TTC549 (cell line): ENCODE measurements around the gene CIBAR2.

Experiments used
- FAIRE-seq: peaks from 2 replicates; lab custom pipeline; 2012; peaks lifted over from hg19 to GRCh38; lab: Jason Lieb, UNC

CIBAR2 gene

DNA sequence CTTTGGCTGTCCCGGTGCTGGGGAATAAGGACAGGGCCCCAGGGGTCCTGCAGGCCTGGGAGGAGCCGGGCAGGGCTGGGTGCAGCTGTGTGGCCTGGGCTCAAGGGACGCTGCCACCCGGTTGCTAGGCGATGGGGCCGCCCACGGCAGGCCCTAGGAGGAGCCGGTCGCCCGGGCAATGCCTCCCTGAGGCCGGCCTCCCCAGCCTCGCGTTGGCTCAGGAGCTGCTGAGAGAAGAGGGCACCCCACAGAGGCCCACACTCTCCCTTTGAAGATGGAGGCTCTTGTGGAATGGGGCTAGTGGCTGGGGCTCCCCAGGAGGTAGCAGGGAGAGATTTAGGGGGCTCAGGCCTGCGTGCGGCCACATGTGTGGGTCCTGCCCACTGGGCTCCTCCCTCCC, at the start of gene CIBAR2:
Gene CIBAR2 (minus strand): TSS at position 109 of the 400 bp plus-strand sequence. CDS start 120 bp downstream, outside the sequence.
- FAIRE-seq = no peak

- FAIRE-seq = no peak
Observed at GRCh38 chr16:85159179-85159980, 47.1 kb upstream of the CIBAR2 start.

GRCh38 chr16:85158743-85159178, 46.5 kb upstream of the CIBAR2 start:
- FAIRE-seq = no peak

GRCh38 chr16:85157813-85158742, 45.8 kb upstream of the CIBAR2 start:
- no peak for FAIRE-seq

- FAIRE-seq = no peak
Observed at GRCh38 chr16:85157372-85157771, 45.1 kb upstream of the CIBAR2 start.

DNA sequence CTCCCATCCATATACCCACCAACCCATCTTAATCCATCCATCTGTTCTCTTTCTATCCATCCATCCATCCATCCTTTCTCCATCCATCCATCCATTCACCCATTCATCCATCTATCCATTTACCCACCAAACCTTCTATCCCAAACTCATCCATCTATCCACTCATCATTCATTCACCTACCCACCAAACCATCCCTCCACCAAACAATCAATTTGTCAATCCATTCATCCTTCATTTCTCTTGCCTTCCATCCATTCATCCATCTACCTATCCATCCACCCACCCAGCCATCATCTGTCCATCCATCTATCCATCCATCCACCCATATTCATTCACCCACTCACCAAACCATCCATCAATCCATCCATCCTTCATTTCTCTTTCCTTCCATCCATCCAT, 44.6 kb upstream of the CIBAR2 start:
- FAIRE-seq = no peak

GRCh38 chr16:85156440-85156839, 44.2 kb upstream of the CIBAR2 start:
- FAIRE-seq = no peak

DNA sequence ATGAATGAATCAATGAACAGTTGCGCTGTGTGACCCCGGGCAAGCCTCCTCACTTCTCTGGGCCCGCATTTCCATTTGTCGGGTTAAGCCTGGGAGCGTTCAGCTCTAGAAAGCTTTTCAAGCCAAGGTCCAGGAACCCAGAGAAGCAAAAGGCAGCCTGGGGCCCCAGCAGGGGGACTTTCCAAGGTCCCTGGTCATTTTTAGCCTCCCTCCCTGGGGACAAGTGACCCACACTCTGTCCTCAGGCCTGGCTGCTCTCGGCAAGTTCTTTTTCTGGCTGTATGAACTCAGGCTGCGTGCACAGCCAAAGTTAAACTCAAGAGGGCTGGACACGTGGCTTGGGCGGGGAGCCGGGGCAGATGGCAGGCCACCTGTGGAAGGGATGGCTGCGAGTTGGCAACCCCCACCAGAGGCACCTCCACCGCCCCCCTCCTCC, 41.4 kb upstream of the CIBAR2 start:
- no peak for FAIRE-seq

GRCh38 chr16:85153046-85153445, 40.8 kb upstream of the CIBAR2 start:
- no peak for FAIRE-seq

GRCh38 chr16:85152414-85153030, 40.2 kb upstream of the CIBAR2 start:
- no peak for FAIRE-seq

GRCh38 chr16:85151603-85152413, 39.5 kb upstream of the CIBAR2 start:
- no peak for FAIRE-seq

- FAIRE-seq = no peak
Observed at GRCh38 chr16:85151079-85151602, 38.9 kb upstream of the CIBAR2 start.

GRCh38 chr16:85150331-85150940, 38.2 kb upstream of the CIBAR2 start:
- no peak for FAIRE-seq

DNA sequence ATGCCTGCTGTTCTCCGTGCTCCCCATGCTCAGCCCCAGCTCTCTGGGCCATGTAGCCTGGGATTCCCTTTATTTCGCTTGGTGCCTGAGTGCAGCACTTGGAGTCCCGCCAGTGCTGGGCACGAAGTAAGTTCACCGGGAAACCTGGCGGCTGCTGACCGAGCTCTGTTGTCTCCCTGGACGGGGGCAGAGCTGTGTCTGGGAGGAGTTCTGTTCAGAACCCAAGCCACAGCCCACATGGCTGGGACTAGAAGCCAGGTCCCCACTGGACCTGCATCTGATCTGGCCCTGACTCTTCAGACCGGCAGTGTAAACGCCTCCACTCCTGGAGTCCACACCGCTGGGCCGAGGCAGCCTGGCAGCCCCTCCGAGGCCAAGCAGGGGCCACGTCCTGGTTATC, 37.5 kb upstream of the CIBAR2 start:
- no peak for FAIRE-seq

DNA sequence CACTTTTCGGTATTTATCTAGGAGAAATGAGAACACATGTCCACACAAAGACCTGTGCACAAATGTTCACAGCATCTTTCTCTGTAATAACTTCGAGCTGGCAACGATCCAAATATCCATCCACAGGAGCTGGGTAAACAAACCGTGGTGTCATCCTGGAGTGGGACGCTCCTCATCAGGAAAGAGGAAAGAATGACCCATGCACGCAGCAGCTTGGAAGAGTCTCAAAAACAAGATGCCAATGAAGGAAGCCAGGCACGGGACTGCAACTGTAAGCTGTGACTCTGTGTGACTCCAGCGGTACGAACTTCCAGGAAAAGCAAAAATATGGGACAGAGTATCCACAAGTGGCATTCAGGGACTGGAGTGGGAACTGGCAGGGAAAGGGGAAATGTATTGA, 36.7 kb upstream of the CIBAR2 start:
- no peak for FAIRE-seq

DNA sequence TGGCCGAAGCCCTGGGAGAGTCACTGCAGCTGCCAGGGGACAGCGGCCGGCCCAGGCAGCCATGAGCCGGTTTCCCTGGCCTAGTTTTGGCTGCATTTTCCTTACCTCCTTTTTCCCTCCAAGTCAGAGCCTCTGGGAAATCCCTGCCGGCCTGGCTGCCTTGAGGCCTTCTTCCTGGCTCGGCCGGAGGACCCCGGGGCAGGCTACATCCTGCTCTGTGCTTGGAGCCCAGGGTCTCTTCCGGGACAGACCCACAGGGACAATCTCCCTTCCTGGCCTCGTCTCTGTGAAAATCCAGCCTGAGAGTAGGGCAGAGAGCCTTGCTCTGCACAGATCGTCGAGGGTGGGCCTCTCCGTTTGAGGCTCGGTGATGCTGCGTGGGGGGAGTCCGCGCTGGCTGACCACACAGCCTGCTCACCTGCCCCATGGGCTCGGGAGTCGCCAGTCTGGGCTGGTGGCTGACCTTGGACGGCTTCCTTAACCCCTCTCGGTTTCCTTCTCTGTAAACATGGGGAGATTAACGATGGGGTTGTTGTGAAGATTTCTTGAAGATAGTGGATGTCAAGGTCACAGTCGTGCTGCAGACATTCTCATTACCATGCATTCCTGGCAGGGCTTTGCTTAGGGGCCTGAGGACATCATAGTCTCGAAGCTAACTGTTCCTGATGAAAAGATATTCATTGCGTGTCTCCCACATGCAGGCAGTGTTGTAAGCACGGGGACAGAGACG, 34.8 kb upstream of the CIBAR2 start:
- FAIRE-seq = no peak

DNA sequence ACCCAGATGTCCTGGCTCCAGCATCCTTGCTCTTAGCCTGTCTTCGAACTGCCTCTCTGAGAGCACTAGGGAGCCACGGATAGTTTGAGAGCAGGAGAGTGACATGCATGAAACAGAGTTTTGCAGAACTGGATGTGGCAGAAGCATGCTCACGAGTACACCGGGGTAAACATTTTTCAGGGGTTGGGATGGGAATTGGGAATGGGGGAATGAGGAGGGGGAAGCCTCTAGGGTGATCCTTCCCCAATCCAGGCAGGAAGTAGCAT, 34.2 kb upstream of the CIBAR2 start:
- no peak for FAIRE-seq

DNA sequence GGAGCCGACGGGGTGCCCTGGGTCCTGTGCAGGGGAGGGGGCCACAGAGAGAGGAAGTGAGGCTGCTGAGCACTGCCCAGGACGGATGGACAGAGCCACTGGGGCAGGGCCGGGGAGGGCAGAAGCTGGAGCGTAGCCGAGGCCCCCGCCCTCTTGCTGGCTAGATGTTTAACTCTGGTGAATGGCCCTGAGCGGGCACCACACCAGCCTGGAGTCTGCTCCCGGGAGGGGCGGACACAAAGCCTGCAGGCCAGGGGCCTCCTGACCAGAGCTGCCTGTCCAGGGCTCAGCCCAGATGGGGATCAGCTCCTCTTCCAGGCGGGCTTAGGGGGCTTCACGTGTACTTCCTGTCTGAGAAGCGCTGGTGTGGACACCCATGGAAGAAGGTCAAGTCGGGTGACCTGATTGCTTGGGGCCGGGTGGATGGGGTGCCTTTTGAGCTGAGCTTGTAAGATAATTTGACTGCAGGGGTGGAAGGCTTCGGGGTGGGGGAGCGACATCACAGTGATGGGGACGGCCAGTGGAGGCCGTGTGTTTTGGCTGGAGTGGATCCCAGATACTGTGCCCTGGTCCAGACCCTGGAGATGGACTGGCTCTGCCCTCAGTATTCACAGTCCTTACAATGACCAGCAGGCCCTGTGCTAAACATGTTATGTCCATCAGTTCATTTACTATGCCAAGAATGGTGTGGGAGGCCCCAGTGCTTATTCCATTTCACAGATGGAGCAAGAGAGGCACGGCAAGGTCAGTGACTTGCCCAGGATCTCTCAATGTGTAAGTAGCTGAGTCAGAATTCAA, 33.7 kb upstream of the CIBAR2 start:
- no peak for FAIRE-seq

DNA sequence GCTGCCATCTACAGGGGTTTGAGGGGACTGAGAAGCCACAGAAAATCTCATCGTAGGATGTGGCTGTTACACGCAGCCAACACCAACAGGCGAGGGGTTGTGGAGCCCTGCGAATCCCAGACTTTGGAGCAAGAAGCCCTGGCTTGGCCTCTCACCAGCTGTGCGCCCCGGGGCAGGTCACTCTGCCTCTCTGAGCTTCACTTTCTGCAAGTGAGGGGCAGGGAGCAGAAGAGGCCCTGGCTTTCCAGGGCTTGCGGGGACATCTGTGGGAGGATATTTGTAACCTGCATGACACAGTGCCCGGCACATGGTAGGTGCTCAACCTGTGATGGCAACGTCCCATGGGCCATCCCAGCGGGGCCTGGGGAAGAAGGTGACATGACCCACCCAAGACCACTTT, 32.9 kb upstream of the CIBAR2 start:
- no peak for FAIRE-seq
